ENCODE measurements around the gene CCDC148. TPM values are rescaled to one million over a fixed set of nuclear protein-coding genes. Genes with fewer than 3 reads are reported as not detected.

The CCDC148 gene
- total RNA-seq, 2 experiments from 2014 or later: 0.29 TPM; not detected in 1

GRCh38 chr2:158128168-158128973 is 328.2 kb downstream of the CCDC148 start:
- CTCF ChIA-PET: no interaction called here
- H3K9me3 Mint-ChIP-seq: no peaks in the 10 kb centered on the region
- no peak for DNase-seq
- peaks cover 10% of the 10 kb centered on the region for H3K27me3 Mint-ChIP-seq
- H3K36me3 Mint-ChIP-seq: no peaks in the 10 kb centered on the region
- POLR2A ChIA-PET: no interaction called here
- intact Hi-C loops (cut with micrococcal nuclease): no loop called here
- H3K27ac Mint-ChIP-seq: no peak overlapping the region
- no peaks in the 10 kb centered on the region for H3K4me1 Mint-ChIP-seq (ENCODE audit: low read depth)
- H3K4me3 Mint-ChIP-seq: no peak overlapping the region

GRCh38 chr2:158127380-158127804 is 329.2 kb downstream of the CCDC148 start:
- ChIA-PET POLR2A (no interaction called here), CTCF (no interaction called here)
- Mint-ChIP-seq H3K27ac (no peak overlapping the region), H3K27me3 (peaks cover 8% of the 10 kb centered on the region), H3K36me3 (no peaks in the 10 kb centered on the region), H3K9me3 (no peaks in the 10 kb centered on the region), H3K4me3 (no peak overlapping the region), H3K4me1 (ENCODE audit: low read depth) (no peaks in the 10 kb centered on the region)
- intact Hi-C loops (cut with micrococcal nuclease): no loop called here
- no peak for DNase-seq

GRCh38 chr2:158125756-158126498 is 330.6 kb downstream of the CCDC148 start:
- CTCF ChIA-PET: no interaction called here

GRCh38 chr2:158124896-158125295 is 331.7 kb downstream of the CCDC148 start:
- H3K27me3 Mint-ChIP-seq: peaks cover 3% of the 10 kb centered on the region
- no peak overlapping the region for H3K27ac Mint-ChIP-seq
- CTCF ChIA-PET: no interaction called here
- POLR2A ChIA-PET: no interaction called here
- H3K4me3 Mint-ChIP-seq: no peak overlapping the region
- no peaks in the 10 kb centered on the region for H3K36me3 Mint-ChIP-seq
- intact Hi-C loops (cut with micrococcal nuclease): no loop called here
- DNase-seq: no peak
- H3K9me3 Mint-ChIP-seq: no peaks in the 10 kb centered on the region
- H3K4me1 Mint-ChIP-seq (ENCODE audit: low read depth): no peaks in the 10 kb centered on the region

More at GRCh38 chr2:158125756-158126498, 330.6 kb downstream of the CCDC148 start:
- Mint-ChIP-seq H3K9me3 (no peaks in the 10 kb centered on the region), H3K4me3 (no peak overlapping the region), H3K27me3 (peaks cover 3% of the 10 kb centered on the region), H3K27ac (no peak overlapping the region), H3K36me3 (no peaks in the 10 kb centered on the region), H3K4me1 (ENCODE audit: low read depth) (no peaks in the 10 kb centered on the region)
- no peak for DNase-seq
- intact Hi-C loops (cut with micrococcal nuclease): no loop called here
- POLR2A ChIA-PET: no interaction called here

Other genes starting within 250 kb of the CCDC148 start
- gene PKP4, start 199 bp upstream of the CCDC148 start, total RNA-seq: 10 to 100 TPM; 41.4 to 43.1 TPM